Gastroesophageal sphincter (tissue), 3 donors: Measurements from ENCODE around the gene MAPKAPK3.

Experiments
- POLR2A ChIP-seq, 2 donors: fragments of 450-650 bp; IDR thresholded peaks; one replicate each; pipeline ENCODE4 v1.6.1; 2017; ENCODE audit warnings: antibody characterized with exemption in 2 of 2, mild to moderate bottlenecking in 2 of 2, moderate library complexity in 1 of 2
- POLR2AphosphoS5 ChIP-seq: sonication (generic); formaldehyde crosslinking; IDR thresholded peaks from one replicate; pipeline ENCODE4 v1.6.1; 2017; ENCODE audit warnings: antibody characterized with exemption
- TF ChIP-seq, protein P1 (sequence below), 4 experiments: fragments of 200-600 bp in 2 of 4; fragments of 450-650 bp in 2 of 4; sonication (generic) in 1 of 4; IDR thresholded peaks; one replicate each; pipeline ENCODE4 v1.5.1; 2017 to 2019; ENCODE audit warnings: antibody characterized with exemption in 4 of 4, mild to moderate bottlenecking in 2 of 4, moderate library complexity in 2 of 4

DNA sequence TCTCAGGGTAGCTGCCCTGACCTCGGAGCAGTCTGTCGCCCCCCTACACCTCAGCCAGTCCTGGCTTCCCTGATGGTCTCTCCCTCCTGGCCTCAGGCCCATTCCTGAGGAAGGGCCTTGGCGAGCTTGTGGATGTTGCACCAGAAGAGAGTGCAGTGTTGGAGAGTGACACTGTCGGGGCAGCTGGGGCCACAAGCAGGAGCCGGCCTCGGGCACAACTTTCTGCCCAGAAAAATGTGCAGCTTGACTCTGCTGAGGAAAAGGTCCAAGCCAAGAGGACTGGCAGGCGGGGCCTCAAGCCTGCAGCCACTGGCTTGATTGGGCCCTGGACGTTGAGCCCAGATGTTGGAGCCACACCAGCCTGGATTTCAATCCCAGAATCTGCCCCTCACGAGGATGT, 34.9 kb upstream of the MAPKAPK3 start:
- TF ChIP-seq POLR2A (IDR thresholded peaks at IDR 0.05) (no peak), POLR2AphosphoS5 (no peak)
- TF ChIP-seq, protein P1, sequence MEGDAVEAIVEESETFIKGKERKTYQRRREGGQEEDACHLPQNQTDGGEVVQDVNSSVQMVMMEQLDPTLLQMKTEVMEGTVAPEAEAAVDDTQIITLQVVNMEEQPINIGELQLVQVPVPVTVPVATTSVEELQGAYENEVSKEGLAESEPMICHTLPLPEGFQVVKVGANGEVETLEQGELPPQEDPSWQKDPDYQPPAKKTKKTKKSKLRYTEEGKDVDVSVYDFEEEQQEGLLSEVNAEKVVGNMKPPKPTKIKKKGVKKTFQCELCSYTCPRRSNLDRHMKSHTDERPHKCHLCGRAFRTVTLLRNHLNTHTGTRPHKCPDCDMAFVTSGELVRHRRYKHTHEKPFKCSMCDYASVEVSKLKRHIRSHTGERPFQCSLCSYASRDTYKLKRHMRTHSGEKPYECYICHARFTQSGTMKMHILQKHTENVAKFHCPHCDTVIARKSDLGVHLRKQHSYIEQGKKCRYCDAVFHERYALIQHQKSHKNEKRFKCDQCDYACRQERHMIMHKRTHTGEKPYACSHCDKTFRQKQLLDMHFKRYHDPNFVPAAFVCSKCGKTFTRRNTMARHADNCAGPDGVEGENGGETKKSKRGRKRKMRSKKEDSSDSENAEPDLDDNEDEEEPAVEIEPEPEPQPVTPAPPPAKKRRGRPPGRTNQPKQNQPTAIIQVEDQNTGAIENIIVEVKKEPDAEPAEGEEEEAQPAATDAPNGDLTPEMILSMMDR (IDR thresholded peaks at IDR 0.05) = no peak
